KMS-11 (cell line): ENCODE data around the gene COL23A1.
"Not testable (repeated sequence)": the region's sequence is repeated elsewhere in the genome, so short reads cannot be mapped to it uniquely, and the experiment has no call there.

Experiments used
- H2AFZ ChIP-seq: fragments of 200-600 bp; sonication (generic); 2 replicates; pipeline ENCODE4 v1.6.1; 2016; ENCODE audit warnings: antibody characterized with exemption, mixed run types, low read depth
- H3K27ac ChIP-seq: fragments of 200-600 bp; sonication (generic); 2 replicates; pipeline ENCODE4 v1.6.1; 2016; ENCODE audit warnings: mild to moderate bottlenecking, mixed run types
- H3K27me3 ChIP-seq: fragments of 200-600 bp; sonication (generic); 2 replicates; pipeline ENCODE4 v1.6.1; 2017; ENCODE audit warnings: mild to moderate bottlenecking, low read depth, mixed run types, moderate library complexity; ENCODE audit not compliant: insufficient read depth
- H3K36me3 ChIP-seq: fragments of 200-600 bp; sonication (generic); 2 replicates; pipeline ENCODE4 v1.6.1; 2017; ENCODE audit warnings: mild to moderate bottlenecking, mixed run types; ENCODE audit not compliant: insufficient read depth
- H3K4me1 ChIP-seq: fragments of 200-600 bp; sonication (generic); 2 replicates; pipeline ENCODE4 v1.6.1; 2016; ENCODE audit warnings: mild to moderate bottlenecking, low read depth, mixed run types; ENCODE audit not compliant: poor library complexity, severe bottlenecking
- H3K4me2 ChIP-seq: fragments of 200-600 bp; sonication (generic); 2 replicates; pipeline ENCODE4 v1.7.0; 2016; ENCODE audit warnings: mild to moderate bottlenecking, mixed run types
- H3K4me3 ChIP-seq: fragments of 200-600 bp; sonication (generic); IDR thresholded peaks from 2 replicates; pipeline ENCODE4 v1.6.1; 2017; ENCODE audit warnings: low read depth, low read length, mixed read lengths; ENCODE audit not compliant: insufficient read depth
- H3K79me2 ChIP-seq: fragments of 200-600 bp; sonication (generic); 2 replicates; pipeline ENCODE4 v1.6.1; 2016; ENCODE audit warnings: low read depth, mixed run types; ENCODE audit not compliant: insufficient read depth
- H3K9ac ChIP-seq: fragments of 200-600 bp; sonication (generic); 2 replicates; pipeline ENCODE4 v1.6.1; 2016; ENCODE audit warnings: mild to moderate bottlenecking, mixed run types
- H4K20me1 ChIP-seq: fragments of 200-600 bp; sonication (generic); 2 replicates; pipeline ENCODE4 v1.6.1; 2016; ENCODE audit warnings: mild to moderate bottlenecking, mixed run types; ENCODE audit not compliant: insufficient read depth
- CTCF ChIP-seq: fragments of 200-600 bp; sonication (generic); conservative IDR thresholded peaks from 2 replicates; pipeline ENCODE4 v1.6.1; 2017; ENCODE audit warnings: low read depth, mild to moderate bottlenecking, antibody characterized with exemption, low read length, moderate library complexity, mixed read lengths

Gene COL23A1

GRCh38 chr5:178240341-178240741 lies 349.9 kb downstream of the COL23A1 start:
- no peak overlapping the region for H2AFZ ChIP-seq
- H4K20me1 ChIP-seq = no peaks in the 10 kb centered on the region
- no peaks in the 10 kb centered on the region for H3K27me3 ChIP-seq
- no peak overlapping the region for H3K4me3 ChIP-seq
- no peaks in the 10 kb centered on the region for H3K36me3 ChIP-seq
- H3K27ac ChIP-seq = no peak overlapping the region
- H3K4me2 ChIP-seq = no peak overlapping the region
- H3K9ac ChIP-seq = no peak overlapping the region
- H3K79me2 ChIP-seq = no peaks in the 10 kb centered on the region
- no peaks in the 10 kb centered on the region for H3K4me1 ChIP-seq
- no peak for TF ChIP-seq CTCF

GRCh38 chr5:178239626-178240301 lies 350.4 kb downstream of the COL23A1 start:
- not testable (repeated sequence) for H4K20me1 ChIP-seq, H3K9ac ChIP-seq, H3K4me3 ChIP-seq, H3K27ac ChIP-seq, H3K36me3 ChIP-seq, H3K4me1 ChIP-seq, H3K27me3 ChIP-seq, H2AFZ ChIP-seq, H3K4me2 ChIP-seq, H3K79me2 ChIP-seq

- Histone ChIP-seq H3K27me3 (no peaks in the 10 kb centered on the region), H3K4me2 (no peak overlapping the region), H3K4me3 (no peak overlapping the region), H3K27ac (no peak overlapping the region), H3K4me1 (no peaks in the 10 kb centered on the region), H3K79me2 (no peaks in the 10 kb centered on the region), H3K36me3 (no peaks in the 10 kb centered on the region), H4K20me1 (no peaks in the 10 kb centered on the region), H3K9ac (no peak overlapping the region), H2AFZ (no peak overlapping the region)
- no peak for TF ChIP-seq CTCF
Measured at GRCh38 chr5:178238711-178239592, 351.2 kb downstream of the COL23A1 start.

DNA sequence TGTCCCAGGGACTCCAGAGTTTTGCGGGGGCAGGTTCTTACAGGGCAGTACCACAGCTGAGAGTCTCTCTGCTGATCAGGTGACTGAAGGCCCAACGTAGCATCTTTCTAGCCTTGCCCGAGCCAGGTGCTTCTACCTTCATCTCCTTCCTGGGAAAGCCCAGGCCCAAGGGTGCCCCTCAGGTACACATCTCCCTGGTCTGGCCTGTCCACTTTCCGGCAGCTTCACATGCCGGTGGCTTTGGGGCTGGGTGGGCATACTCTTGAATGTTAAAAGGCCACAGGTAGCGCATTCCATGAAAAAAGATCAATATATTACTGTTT lies 351.9 kb downstream of the COL23A1 start:
- Histone ChIP-seq H2AFZ (no peak overlapping the region), H3K27me3 (no peaks in the 10 kb centered on the region), H4K20me1 (no peaks in the 10 kb centered on the region), H3K9ac (no peak overlapping the region), H3K27ac (no peak overlapping the region), H3K36me3 (no peaks in the 10 kb centered on the region), H3K4me3 (no peak overlapping the region), H3K79me2 (no peaks in the 10 kb centered on the region), H3K4me2 (no peak overlapping the region), H3K4me1 (no peaks in the 10 kb centered on the region)
- no peak for TF ChIP-seq CTCF
